Stimulated activated CD8-positive, alpha-beta memory T cell treated with anti-CD3 and anti-CD28 coated beads, Interleukin-15, amount 100 ng/mL, for 48 hours (primary cell): Measurements from ENCODE around the gene AKT3.
"Not testable (repeated sequence)": the region's sequence is repeated elsewhere in the genome, so short reads cannot be mapped to it uniquely, and the experiment has no call there.

Experiments
- DNase-seq, 2 donors: peaks; one replicate each; pipeline ENCODE4 v3.0.0-alpha.2; 2020; ENCODE audit warnings: low read depth in 2 of 2

The AKT3 gene

GRCh38 chr1:243705585-243705984, 144.5 kb downstream of the AKT3 start:
- no peak for DNase-seq

GRCh38 chr1:243701872-243702271, 148.2 kb downstream of the AKT3 start:
- no peak for DNase-seq

GRCh38 chr1:243693800-243694199, 156.2 kb downstream of the AKT3 start:
- DNase-seq, result no peak

GRCh38 chr1:243686159-243686558, 163.9 kb downstream of the AKT3 start:
- no peak for DNase-seq

GRCh38 chr1:243680860-243681259, 169.2 kb downstream of the AKT3 start:
- DNase-seq, result no peak

GRCh38 chr1:243672539-243673074, 177.4 kb downstream of the AKT3 start:
- no peak for DNase-seq

- no peak for DNase-seq
These were observed 182.5 kb downstream of the AKT3 start for GRCh38 chr1:243667591-243667990.

- no peak for DNase-seq
These were observed 182.9 kb downstream of the AKT3 start for GRCh38 chr1:243667133-243667532.

- DNase-seq, result no peak
These were observed 186.4 kb downstream of the AKT3 start for GRCh38 chr1:243663651-243664050.

- DNase-seq, result not testable (repeated sequence)
These were observed 187.9 kb downstream of the AKT3 start for GRCh38 chr1:243662169-243662568.

- no peak for DNase-seq
These were observed 191.4 kb downstream of the AKT3 start for GRCh38 chr1:243658594-243659105.

GRCh38 chr1:243657793-243658192, 192.2 kb downstream of the AKT3 start:
- no peak for DNase-seq

- not testable (repeated sequence) for DNase-seq
These were observed 200.5 kb downstream of the AKT3 start for GRCh38 chr1:243649530-243649929.

GRCh38 chr1:243646841-243647240, 203.2 kb downstream of the AKT3 start:
- DNase-seq, result no peak

GRCh38 chr1:243645281-243645680, 204.8 kb downstream of the AKT3 start:
- DNase-seq, result no peak

- no peak for DNase-seq
These were observed 207.1 kb downstream of the AKT3 start for GRCh38 chr1:243642936-243643335.

GRCh38 chr1:243639027-243639658, 210.9 kb downstream of the AKT3 start:
- no peak for DNase-seq

GRCh38 chr1:243638186-243638585, 211.9 kb downstream of the AKT3 start:
- no peak for DNase-seq

GRCh38 chr1:243628476-243628907, 221.6 kb downstream of the AKT3 start:
- DNase-seq, result no peak

- DNase-seq, result no peak
These were observed 226.2 kb downstream of the AKT3 start for GRCh38 chr1:243623841-243624240.

- DNase-seq, result no peak
These were observed 228.1 kb downstream of the AKT3 start for GRCh38 chr1:243621973-243622372.

GRCh38 chr1:243620096-243620495, 229.9 kb downstream of the AKT3 start:
- no peak for DNase-seq

- DNase-seq, result no peak
These were observed 240.3 kb downstream of the AKT3 start for GRCh38 chr1:243609698-243610097.

GRCh38 chr1:243605604-243606003, 244.4 kb downstream of the AKT3 start:
- no peak for DNase-seq
